Gastroesophageal sphincter (tissue), 3 donors: ENCODE data around the gene GIPC3.

Experiments
- POLR2A ChIP-seq, 2 donors: fragments of 450-650 bp; IDR thresholded peaks; one replicate each; pipeline ENCODE4 v1.6.1; 2017; ENCODE audit warnings: antibody characterized with exemption in 2 of 2, mild to moderate bottlenecking in 2 of 2, moderate library complexity in 1 of 2
- POLR2AphosphoS5 ChIP-seq: sonication (generic); formaldehyde crosslinking; IDR thresholded peaks from one replicate; pipeline ENCODE4 v1.6.1; 2017; ENCODE audit warnings: antibody characterized with exemption
- TF ChIP-seq, protein P1 (sequence below), 4 experiments: fragments of 200-600 bp in 2 of 4; fragments of 450-650 bp in 2 of 4; sonication (generic) in 1 of 4; IDR thresholded peaks; one replicate each; pipeline ENCODE4 v1.5.1; 2017 to 2019; ENCODE audit warnings: antibody characterized with exemption in 4 of 4, mild to moderate bottlenecking in 2 of 4, moderate library complexity in 2 of 4

DNA sequence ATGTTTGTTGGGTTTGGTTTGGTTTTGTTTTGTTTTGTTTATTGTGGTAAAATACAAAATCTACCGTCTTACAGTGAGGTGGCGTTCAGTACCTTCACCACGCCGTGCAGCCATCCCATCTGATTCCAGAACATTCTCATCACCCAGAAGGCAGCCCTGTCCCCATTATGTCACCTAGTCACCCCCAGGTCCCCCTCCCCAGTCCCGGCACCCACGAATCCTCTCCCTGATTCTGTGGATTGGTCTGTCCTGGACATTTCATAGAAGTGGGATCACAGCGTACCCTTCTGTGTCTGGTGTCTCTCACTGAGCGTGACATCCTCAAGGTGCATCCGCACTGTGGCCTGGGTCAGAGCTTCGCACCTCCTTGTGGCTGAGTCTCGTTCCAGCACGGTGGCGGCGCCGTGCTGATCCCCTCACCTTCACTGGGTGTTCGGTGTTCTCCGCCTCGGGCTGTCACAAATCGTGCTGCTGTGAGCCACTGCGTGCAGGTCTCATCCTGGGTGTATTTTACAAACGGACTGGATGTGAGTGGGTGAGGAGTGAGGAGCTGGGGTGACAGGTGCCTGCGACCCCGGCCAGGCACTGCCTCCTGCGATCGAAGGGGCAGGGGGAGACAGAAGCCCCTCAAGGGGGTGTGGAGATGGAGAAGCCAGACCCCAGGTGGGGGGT is 46.9 kb upstream of the GIPC3 start:
- TF ChIP-seq POLR2AphosphoS5 = no peak
- TF ChIP-seq, protein P1, sequence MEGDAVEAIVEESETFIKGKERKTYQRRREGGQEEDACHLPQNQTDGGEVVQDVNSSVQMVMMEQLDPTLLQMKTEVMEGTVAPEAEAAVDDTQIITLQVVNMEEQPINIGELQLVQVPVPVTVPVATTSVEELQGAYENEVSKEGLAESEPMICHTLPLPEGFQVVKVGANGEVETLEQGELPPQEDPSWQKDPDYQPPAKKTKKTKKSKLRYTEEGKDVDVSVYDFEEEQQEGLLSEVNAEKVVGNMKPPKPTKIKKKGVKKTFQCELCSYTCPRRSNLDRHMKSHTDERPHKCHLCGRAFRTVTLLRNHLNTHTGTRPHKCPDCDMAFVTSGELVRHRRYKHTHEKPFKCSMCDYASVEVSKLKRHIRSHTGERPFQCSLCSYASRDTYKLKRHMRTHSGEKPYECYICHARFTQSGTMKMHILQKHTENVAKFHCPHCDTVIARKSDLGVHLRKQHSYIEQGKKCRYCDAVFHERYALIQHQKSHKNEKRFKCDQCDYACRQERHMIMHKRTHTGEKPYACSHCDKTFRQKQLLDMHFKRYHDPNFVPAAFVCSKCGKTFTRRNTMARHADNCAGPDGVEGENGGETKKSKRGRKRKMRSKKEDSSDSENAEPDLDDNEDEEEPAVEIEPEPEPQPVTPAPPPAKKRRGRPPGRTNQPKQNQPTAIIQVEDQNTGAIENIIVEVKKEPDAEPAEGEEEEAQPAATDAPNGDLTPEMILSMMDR (IDR thresholded peaks at IDR 0.05) = no peak
- TF ChIP-seq POLR2A (IDR thresholded peaks at IDR 0.05) = no peak
